ENCODE measurements around the gene RTEL1. TPM values are rescaled to one million over a fixed set of nuclear protein-coding genes. Genes with fewer than 3 reads are reported as not detected.

The RTEL1 gene
- polyA plus RNA-seq, 1 of the 3 experiments (the other 2 are of a cell fraction), result 9.9 TPM

DNA sequence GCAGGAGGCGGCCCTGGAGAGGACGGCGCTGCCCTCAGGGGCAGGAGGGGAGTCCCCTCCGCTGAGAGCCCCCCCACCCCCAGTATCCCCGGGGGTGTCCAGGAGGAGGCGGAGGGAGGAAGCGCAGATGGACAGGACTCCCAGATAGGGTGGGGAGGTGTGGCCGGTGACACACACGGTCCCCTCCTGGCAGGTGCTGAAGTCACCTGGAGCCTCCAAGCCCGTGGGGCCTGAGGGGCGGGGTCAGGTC is 6.2 kb upstream of the RTEL1 start:
- Histone ChIP-seq H3K9me2 (no peaks in the 10 kb centered on the region), H3K4me2 (peak overlapping the region; percentile 83), H3K4me3 (ENCODE audit: low read depth in 2 of 2, low read length in 1 of 2) (peak overlapping the region; percentile 67 to 76), H4K20me1 (ENCODE audit: insufficient read depth) (peaks cover 31% of the 10 kb centered on the region), H3K36me3 (replicated peaks in 1 of 2; ENCODE audit: control insufficient read depth in 1 of 2, insufficient read depth in 2 of 2, low read length in 1 of 2) (no peaks in the 10 kb centered on the region), H3K27me3 (ENCODE audit: insufficient read depth) (no peaks in the 10 kb centered on the region), H3K9me3 (no peaks in the 10 kb centered on the region), H3K9ac (peak overlapping the region; percentile 43), H3K79me2 (ENCODE audit: insufficient read depth) (peaks cover 16% of the 10 kb centered on the region), H3K4me1 (ENCODE audit: control insufficient read depth in 1 of 2, insufficient read depth in 2 of 2, low read depth in 1 of 2, low read length in 1 of 2) (peaks cover 8 to 17% of the 10 kb centered on the region in 2 experiments; a peak in 2 of 4 replicates), H2AFZ (ENCODE audit: low read depth) (no peak overlapping the region), H3K27ac (ENCODE audit: low read depth in 2 of 2, low read length in 1 of 2) (peak overlapping the region in 1 of 2 experiments; percentile 92; a peak in 1 of 4 replicates), H3F3A (replicated peaks; ENCODE audit: insufficient read depth) (peaks cover 8% of the 10 kb centered on the region)
- 29% methylated on average over 9 of the region's 11 CpGs for WGBS (ENCODE audit: low lambda C conversion rate)
- TF ChIP-seq EP300 (IDR thresholded peaks at IDR 0.05; ENCODE audit: borderline replicate concordance in 1 of 2, low read depth in 1 of 2, low read length in 1 of 2), result no peak
- no peak for TF ChIP-seq NRF1 (IDR thresholded peaks at IDR 0.05; ENCODE audit: low read depth, low read length)
- no peak for TF ChIP-seq YY1 (IDR thresholded peaks at IDR 0.05; ENCODE audit: low read depth)
- TF ChIP-seq TEAD4 (IDR thresholded peaks at IDR 0.05; ENCODE audit: borderline replicate concordance, insufficient read depth), result no peak
- TF ChIP-seq, protein P1, sequence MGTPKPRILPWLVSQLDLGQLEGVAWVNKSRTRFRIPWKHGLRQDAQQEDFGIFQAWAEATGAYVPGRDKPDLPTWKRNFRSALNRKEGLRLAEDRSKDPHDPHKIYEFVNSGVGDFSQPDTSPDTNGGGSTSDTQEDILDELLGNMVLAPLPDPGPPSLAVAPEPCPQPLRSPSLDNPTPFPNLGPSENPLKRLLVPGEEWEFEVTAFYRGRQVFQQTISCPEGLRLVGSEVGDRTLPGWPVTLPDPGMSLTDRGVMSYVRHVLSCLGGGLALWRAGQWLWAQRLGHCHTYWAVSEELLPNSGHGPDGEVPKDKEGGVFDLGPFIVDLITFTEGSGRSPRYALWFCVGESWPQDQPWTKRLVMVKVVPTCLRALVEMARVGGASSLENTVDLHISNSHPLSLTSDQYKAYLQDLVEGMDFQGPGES (IDR thresholded peaks at IDR 0.05; ENCODE audit: low read depth, low read length), result no peak
- TF ChIP-seq ELF1 (IDR thresholded peaks at IDR 0.05), result no peak
- TF ChIP-seq FOXJ3 (CRISPR knock-in tag; IDR thresholded peaks at IDR 0.05), result no peak
- no peak for TF ChIP-seq RCOR1 (IDR thresholded peaks at IDR 0.05; ENCODE audit: low read length)
- TF ChIP-seq, protein P2, sequence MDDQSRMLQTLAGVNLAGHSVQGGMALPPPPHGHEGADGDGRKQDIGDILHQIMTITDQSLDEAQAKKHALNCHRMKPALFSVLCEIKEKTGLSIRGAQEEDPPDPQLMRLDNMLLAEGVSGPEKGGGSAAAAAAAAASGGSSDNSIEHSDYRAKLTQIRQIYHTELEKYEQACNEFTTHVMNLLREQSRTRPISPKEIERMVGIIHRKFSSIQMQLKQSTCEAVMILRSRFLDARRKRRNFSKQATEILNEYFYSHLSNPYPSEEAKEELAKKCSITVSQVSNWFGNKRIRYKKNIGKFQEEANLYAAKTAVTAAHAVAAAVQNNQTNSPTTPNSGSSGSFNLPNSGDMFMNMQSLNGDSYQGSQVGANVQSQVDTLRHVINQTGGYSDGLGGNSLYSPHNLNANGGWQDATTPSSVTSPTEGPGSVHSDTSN (IDR thresholded peaks at IDR 0.05), result no peak
- TF ChIP-seq RXRA (IDR thresholded peaks at IDR 0.05; ENCODE audit: borderline replicate concordance, low read depth), result no peak
- TF ChIP-seq, protein P3, sequence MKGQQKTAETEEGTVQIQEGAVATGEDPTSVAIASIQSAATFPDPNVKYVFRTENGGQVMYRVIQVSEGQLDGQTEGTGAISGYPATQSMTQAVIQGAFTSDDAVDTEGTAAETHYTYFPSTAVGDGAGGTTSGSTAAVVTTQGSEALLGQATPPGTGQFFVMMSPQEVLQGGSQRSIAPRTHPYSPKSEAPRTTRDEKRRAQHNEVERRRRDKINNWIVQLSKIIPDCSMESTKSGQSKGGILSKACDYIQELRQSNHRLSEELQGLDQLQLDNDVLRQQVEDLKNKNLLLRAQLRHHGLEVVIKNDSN (IDR thresholded peaks at IDR 0.05; ENCODE audit: borderline replicate concordance, low read depth), result no peak
- TF ChIP-seq, protein P4, sequence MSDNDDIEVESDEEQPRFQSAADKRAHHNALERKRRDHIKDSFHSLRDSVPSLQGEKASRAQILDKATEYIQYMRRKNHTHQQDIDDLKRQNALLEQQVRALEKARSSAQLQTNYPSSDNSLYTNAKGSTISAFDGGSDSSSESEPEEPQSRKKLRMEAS (IDR thresholded peaks at IDR 0.05; ENCODE audit: low read depth), result no peak
- TF ChIP-seq SIN3A (IDR thresholded peaks at IDR 0.05; ENCODE audit: borderline replicate concordance, low read depth, low read length), result no peak
- no peak for TF ChIP-seq NFIC (IDR thresholded peaks at IDR 0.05; ENCODE audit: borderline replicate concordance)
- no peak for TF ChIP-seq JUND (IDR thresholded peaks at IDR 0.05)
- no peak for TF ChIP-seq TCF12 (IDR thresholded peaks at IDR 0.05)
- TF ChIP-seq GABPA (IDR thresholded peaks at IDR 0.05; ENCODE audit: low read depth), result no peak
- TF ChIP-seq, protein P5, sequence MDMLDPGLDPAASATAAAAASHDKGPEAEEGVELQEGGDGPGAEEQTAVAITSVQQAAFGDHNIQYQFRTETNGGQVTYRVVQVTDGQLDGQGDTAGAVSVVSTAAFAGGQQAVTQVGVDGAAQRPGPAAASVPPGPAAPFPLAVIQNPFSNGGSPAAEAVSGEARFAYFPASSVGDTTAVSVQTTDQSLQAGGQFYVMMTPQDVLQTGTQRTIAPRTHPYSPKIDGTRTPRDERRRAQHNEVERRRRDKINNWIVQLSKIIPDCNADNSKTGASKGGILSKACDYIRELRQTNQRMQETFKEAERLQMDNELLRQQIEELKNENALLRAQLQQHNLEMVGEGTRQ (IDR thresholded peaks at IDR 0.05; ENCODE audit: borderline replicate concordance, low read depth, low read length), result no peak
- ChIA-PET CTCF (interaction anchor here (0.6 to 5.5 kb wide), 5 partner anchors 25 to 116 kb away, joined by 3 to 27 read pairs (median 3); partner anchors contain the start of genes GMEB2 and PTK6), POLR2A (interaction anchor here (0.6 kb wide), 1 partner anchor 8 kb away, joined by 3 read pairs; no protein-coding TSS in a partner anchor)
- DNase-seq, result peak; percentile 51

All from SK-N-SH (cell line).